ENCODE measurements around the gene ACCSL. TPM values are rescaled to one million over a fixed set of nuclear protein-coding genes. Genes with fewer than 3 reads are reported as not detected.

The ACCSL gene
- total RNA-seq, 1 donor from 2014 or later: not detected

GRCh38 chr11:44090539-44090938 is 42.8 kb downstream of the ACCSL start:
- Histone ChIP-seq H3K27ac (no peak overlapping the region), H3F3A (ENCODE audit: low read depth) (peaks cover 5% of the 10 kb centered on the region), H3K9me3 (ENCODE audit: low read depth) (no peaks in the 10 kb centered on the region), H3K9ac (no peak overlapping the region), H3K79me2 (ENCODE audit: low read depth) (no peaks in the 10 kb centered on the region), H3K4me2 (no peak overlapping the region), H4K20me1 (ENCODE audit: low read depth) (no peaks in the 10 kb centered on the region), H3K4me3 (no peak overlapping the region), H3K27me3 (peaks cover 3% of the 10 kb centered on the region), H3K36me3 (no peaks in the 10 kb centered on the region), H3K4me1 (no peaks in the 10 kb centered on the region), H2AFZ (replicated peaks) (no peak overlapping the region)
- peaks cover 4% of the 10 kb centered on the region for H3K27me3 Mint-ChIP-seq (ENCODE audit: insufficient read depth, low read depth)
- H3K36me3 Mint-ChIP-seq: no peaks in the 10 kb centered on the region
- no peak for DNase-seq (ENCODE audit: low spot score)
- H3K27ac Mint-ChIP-seq: no peak overlapping the region
- H3K9me3 Mint-ChIP-seq: peaks cover 12% of the 10 kb centered on the region
- no peak for TF ChIP-seq CTCF (IDR thresholded peaks at IDR 0.05)
- no peak for TF ChIP-seq EZH2 (IDR thresholded peaks at IDR 0.05)
- TF ChIP-seq EZH2phosphoT487 (IDR thresholded peaks at IDR 0.05): no peak
- no peak overlapping the region for H3K4me3 Mint-ChIP-seq
- peaks cover 3% of the 10 kb centered on the region for H3K4me1 Mint-ChIP-seq

- Mint-ChIP-seq H3K27ac (no peak overlapping the region), H3K27me3 (ENCODE audit: insufficient read depth, low read depth) (peaks cover 4% of the 10 kb centered on the region), H3K4me3 (peak overlapping the region; percentile 86), H3K36me3 (peaks cover 4% of the 10 kb centered on the region), H3K9me3 (peaks cover 4% of the 10 kb centered on the region), H3K4me1 (peaks cover 12% of the 10 kb centered on the region)
- H2AFZ ChIP-seq (replicated peaks): no peak overlapping the region
- H3K9me3 ChIP-seq (ENCODE audit: low read depth): no peaks in the 10 kb centered on the region
- no peaks in the 10 kb centered on the region for H3K36me3 ChIP-seq
- H3K4me2 ChIP-seq: no peak overlapping the region
- DNase-seq (ENCODE audit: low spot score): peak; percentile 92
- TF ChIP-seq EZH2 (IDR thresholded peaks at IDR 0.05) (no peak), EZH2phosphoT487 (IDR thresholded peaks at IDR 0.05) (no peak), CTCF (IDR thresholded peaks at IDR 0.05) (peak; percentile 83)
- H3K4me3 ChIP-seq: no peak overlapping the region
- peaks cover 5% of the 10 kb centered on the region for H3K4me1 ChIP-seq
- peaks cover 22% of the 10 kb centered on the region for H4K20me1 ChIP-seq (ENCODE audit: low read depth)
- peaks cover 27% of the 10 kb centered on the region for H3K79me2 ChIP-seq (ENCODE audit: low read depth)
- peaks cover 3% of the 10 kb centered on the region for H3K27me3 ChIP-seq
- H3K27ac ChIP-seq: no peak overlapping the region
- peaks cover 5% of the 10 kb centered on the region for H3F3A ChIP-seq (ENCODE audit: low read depth)
- no peak overlapping the region for H3K9ac ChIP-seq
Observed at GRCh38 chr11:44094260-44094868, 46.6 kb downstream of the ACCSL start.

GRCh38 chr11:44095506-44096359 is 48.0 kb downstream of the ACCSL start, which contains the start of gene EXT2:
Gene EXT2 (plus strand): TSS chr11:44095678. CDS start chr11:44107713, 12,035 bp downstream.
- Histone ChIP-seq H3K79me2 (ENCODE audit: low read depth) (peaks cover 40% of the 10 kb centered on the region), H3K4me3 (peak within 1 kb of the TSS; percentile 94), H3K27me3 (no peaks in the 10 kb centered on the region), H3K9me3 (ENCODE audit: low read depth) (no peaks in the 10 kb centered on the region), H3K27ac (no peak within 1 kb of the TSS), H4K20me1 (ENCODE audit: low read depth) (peaks cover 31% of the 10 kb centered on the region), H2AFZ (replicated peaks) (peak within 1 kb of the TSS; percentile 92), H3K9ac (peak within 1 kb of the TSS; percentile 63), H3K4me2 (peak within 1 kb of the TSS; percentile 83), H3K36me3 (no peaks in the 10 kb centered on the region), H3F3A (ENCODE audit: low read depth) (peaks cover 5% of the 10 kb centered on the region), H3K4me1 (peaks cover 5% of the 10 kb centered on the region)
- peak; percentile 93 for DNase-seq (ENCODE audit: low spot score)
- Mint-ChIP-seq H3K4me1 (peaks cover 12% of the 10 kb centered on the region), H3K9me3 (no peaks in the 10 kb centered on the region), H3K27me3 (ENCODE audit: insufficient read depth, low read depth) (peaks cover 4% of the 10 kb centered on the region), H3K4me3 (peak within 1 kb of the TSS; percentile 92), H3K36me3 (peaks cover 10% of the 10 kb centered on the region), H3K27ac (peak within 1 kb of the TSS; percentile 51)
- TF ChIP-seq CTCF (IDR thresholded peaks at IDR 0.05) (peak; percentile 78), EZH2phosphoT487 (IDR thresholded peaks at IDR 0.05) (no peak)

Measured in neural progenitor cell (in vitro differentiated cells).